HepG2 (cell line): ENCODE data around the gene SYVN1. TPM values are rescaled to one million over a fixed set of nuclear protein-coding genes. Genes with fewer than 3 reads are reported as not detected.

ENCODE experiments used
- AGO2 ChIP-seq: fragments of 200-400 bp; formaldehyde crosslinking; optimal IDR thresholded peaks from 2 replicates; pipeline ENCODE3; 2017; ENCODE audit warnings: mild to moderate bottlenecking, low read depth, low read length, moderate library complexity
- ATAD3A ChIP-seq: sonication (generic); formaldehyde crosslinking; IDR thresholded peaks from 2 replicates; pipeline ENCODE4 v1.4.0; 2020; ENCODE audit warnings: missing genetic modification reagents
- CENPT ChIP-seq: sonication (generic); formaldehyde crosslinking; IDR thresholded peaks from 2 replicates; pipeline ENCODE4 v1.8.0; 2022; ENCODE audit warnings: low read depth, mild to moderate bottlenecking, moderate library complexity, missing genetic modification reagents
- ETS1 ChIP-seq: sonication (generic); formaldehyde crosslinking; IDR thresholded peaks from 2 replicates; pipeline ENCODE4 v1.4.0; 2020; ENCODE audit warnings: missing genetic modification reagents
- FOXJ3 ChIP-seq: sonication (generic); formaldehyde crosslinking; IDR thresholded peaks from 2 replicates; pipeline ENCODE4 v1.4.0; 2020; ENCODE audit warnings: missing genetic modification reagents, mild to moderate bottlenecking, borderline replicate concordance
- GABPB1 ChIP-seq: IDR thresholded peaks from 2 replicates; pipeline ENCODE4 v1.6.1; 2016; ENCODE audit warnings: mild to moderate bottlenecking, missing genetic modification reagents, moderate library complexity, missing compliant biosample characterization
- HOXA3 ChIP-seq: sonication (generic); formaldehyde crosslinking; IDR thresholded peaks from 2 replicates; pipeline ENCODE4 v1.5.0; 2020; ENCODE audit warnings: missing genetic modification reagents
- KAT7 ChIP-seq: IDR thresholded peaks from 2 replicates; pipeline ENCODE4 v1.6.1; 2018; ENCODE audit warnings: borderline replicate concordance, missing compliant biosample characterization
- KLF16 ChIP-seq, 2 experiments: sonication (generic) in 1 of 2; formaldehyde crosslinking in 1 of 2; IDR thresholded peaks; 2 replicates each; pipeline versions ENCODE4 v1.6.1 to v1.8.0; 2016 to 2023; ENCODE audit warnings: missing genetic modification reagents in 2 of 2, missing compliant biosample characterization in 1 of 2
- NFIC ChIP-seq: IDR thresholded peaks from 2 replicates; pipeline ENCODE4 v1.6.1; 2012; ENCODE audit warnings: mild to moderate bottlenecking, low read length, inconsistent platforms
- NR2F2 ChIP-seq: IDR thresholded peaks from 2 replicates; pipeline ENCODE4 v1.6.1; 2012; ENCODE audit warnings: low read depth, inconsistent platforms, borderline replicate concordance
- RFX3 ChIP-seq: IDR thresholded peaks from 2 replicates; pipeline ENCODE4 v1.6.1; 2016; ENCODE audit warnings: missing biosample characterization, missing genetic modification reagents
- SCMH1 ChIP-seq: sonication (generic); formaldehyde crosslinking; IDR thresholded peaks from 2 replicates; pipeline ENCODE4 v1.9.0; 2021; ENCODE audit warnings: missing genetic modification reagents, mild to moderate bottlenecking, borderline replicate concordance
- SIN3A ChIP-seq: IDR thresholded peaks from 2 replicates; pipeline ENCODE4 v1.6.1; 2011; ENCODE audit warnings: low read depth, mild to moderate bottlenecking, control low read depth, low read length, borderline replicate concordance
- SKIL ChIP-seq: sonication (generic); formaldehyde crosslinking; IDR thresholded peaks from 2 replicates; pipeline ENCODE4 v1.8.0; 2022; ENCODE audit warnings: missing genetic modification reagents, mild to moderate bottlenecking, moderate library complexity, borderline replicate concordance
- ZBTB3 ChIP-seq: sonication (generic); formaldehyde crosslinking; IDR thresholded peaks from 2 replicates; pipeline ENCODE4 v1.4.0; 2020; ENCODE audit warnings: low read depth, mild to moderate bottlenecking, moderate library complexity, missing genetic modification reagents, borderline replicate concordance
- ZBTB46 ChIP-seq: sonication (generic); formaldehyde crosslinking; IDR thresholded peaks from 2 replicates; pipeline ENCODE4 v1.4.0; 2020; ENCODE audit warnings: mild to moderate bottlenecking, missing genetic modification reagents, borderline replicate concordance
- ZNF333 ChIP-seq: sonication (generic); formaldehyde crosslinking; IDR thresholded peaks from 2 replicates; pipeline ENCODE4 v1.4.0; 2020; ENCODE audit warnings: mild to moderate bottlenecking, missing genetic modification reagents, borderline replicate concordance
- ZNF367 ChIP-seq: sonication (generic); formaldehyde crosslinking; IDR thresholded peaks from 2 replicates; pipeline ENCODE4 v1.4.0; 2020; ENCODE audit warnings: missing genetic modification reagents, borderline replicate concordance
- ZNF510 ChIP-seq: sonication (generic); formaldehyde crosslinking; IDR thresholded peaks from 2 replicates; pipeline ENCODE4 v1.4.0; 2020; ENCODE audit warnings: low read depth, mild to moderate bottlenecking, missing genetic modification reagents
- ZNF564 ChIP-seq: sonication (generic); formaldehyde crosslinking; IDR thresholded peaks from 2 replicates; pipeline ENCODE4 v1.8.1; 2023; ENCODE audit warnings: mild to moderate bottlenecking, missing genetic modification reagents
- ZNF629 ChIP-seq: sonication (generic); formaldehyde crosslinking; conservative IDR thresholded peaks from 2 replicates; pipeline ENCODE4 v1.5.0; 2020; ENCODE audit warnings: missing genetic modification reagents
- ZNF672 ChIP-seq: sonication (generic); formaldehyde crosslinking; IDR thresholded peaks from 2 replicates; pipeline ENCODE4 v1.8.1; 2022; ENCODE audit warnings: missing genetic modification reagents
- ZSCAN31 ChIP-seq: sonication (generic); formaldehyde crosslinking; IDR thresholded peaks from 2 replicates; pipeline ENCODE4 v1.5.0; 2020; ENCODE audit warnings: low read depth, mild to moderate bottlenecking, missing genetic modification reagents
- polyA plus RNA-seq, 8 experiments: library from polyadenylated mRNA; depleted of rRNA in 3 of 8; stranded (reverse) in 7 of 8; unstranded in 1 of 8; fragments of >200 nt; fragmentation: Illumina TruSeq in 4 of 8; extraction: Trizol in 4 of 8; gene quantifications; 2 replicates each; pipeline versions ENCODE4 v1.2.1 to v1.2.3, GENCODE V29; 2011 to 2016; ENCODE audit warnings: low read depth in 4 of 8, missing spikeins in 1 of 8, mixed read lengths in 1 of 8; ENCODE audit not compliant: insufficient read depth in 1 of 8
- total RNA-seq, 5 experiments: library from RNA; depleted of rRNA; stranded (reverse); fragments of >200 nt; fragmentation: Illumina TruSeq; extraction: Trizol; gene quantifications; 2 replicates each; pipeline ENCODE4 v1.2.3, GENCODE V29; 2016; ENCODE audit warnings: low read depth in 1 of 5

SYVN1 gene
- total and polyA plus RNA-seq, 2 of the 13 experiments (the other 11 are each of a cell fraction or from before 2014, with no cell fraction given): 10.3 to 22.5 TPM

- 0 out of 2 replicates have a peak, but pooled peaks have one; percentile 16 for TF ChIP-seq ZBTB46 (CRISPR knock-in tag)
- peak; percentile 48; the same call in 1 of the 2 replicates for TF ChIP-seq ZNF629
- TF ChIP-seq ZNF333: peak; percentile 58; the same call in 1 of the 2 replicates
- no peak for TF ChIP-seq FOXJ3 (CRISPR knock-in tag)
- TF ChIP-seq HOXA3 (CRISPR knock-in tag): peak; percentile 77
- no peak for TF ChIP-seq RFX3 (CRISPR knock-in tag)
- TF ChIP-seq GABPB1 (CRISPR knock-in tag): peak; percentile 62
- TF ChIP-seq ETS1 (CRISPR knock-in tag): no peak
- TF ChIP-seq KLF16 (CRISPR knock-in tag; IDR thresholded peaks at IDR 0.05): peak in 1 of 2 experiments; percentile 55; a peak in 1 of 4 replicates
- no peak for TF ChIP-seq ZBTB3 (CRISPR knock-in tag)
- TF ChIP-seq SIN3A: peak; percentile 43; the same call in 1 of the 2 replicates
- TF ChIP-seq ZSCAN31 (CRISPR knock-in tag): no peak
- TF ChIP-seq ZNF672 (CRISPR knock-in tag): no peak
- no peak for TF ChIP-seq SKIL (CRISPR knock-in tag)
- no peak for TF ChIP-seq ZNF564
- no peak for TF ChIP-seq ATAD3A (CRISPR knock-in tag)
- TF ChIP-seq SCMH1: no peak
- no peak for TF ChIP-seq CENPT (CRISPR knock-in tag)
- TF ChIP-seq NR2F2: 0 out of 2 replicates have a peak, but pooled peaks have one; percentile 24
- TF ChIP-seq KAT7 (CRISPR knock-in tag): peak; percentile 75
- TF ChIP-seq NFIC: no peak
- no peak for TF ChIP-seq ZNF510 (CRISPR knock-in tag)
- TF ChIP-seq ZNF367: no peak
- TF ChIP-seq AGO2: peak; percentile 89
Observed at GRCh38 chr11:65112546-65113360, 21.6 kb downstream of the SYVN1 start (continued).
